ENCODE data around the gene GXYLT2. TPM values are rescaled to one million over a fixed set of nuclear protein-coding genes. Genes with fewer than 3 reads are reported as not detected.

Gene GXYLT2
- total and polyA plus RNA-seq, 2 of the 13 experiments (the other 11 are each of a cell fraction or from before 2014, with no cell fraction given) = 4.3 to 6.9 TPM

DNA sequence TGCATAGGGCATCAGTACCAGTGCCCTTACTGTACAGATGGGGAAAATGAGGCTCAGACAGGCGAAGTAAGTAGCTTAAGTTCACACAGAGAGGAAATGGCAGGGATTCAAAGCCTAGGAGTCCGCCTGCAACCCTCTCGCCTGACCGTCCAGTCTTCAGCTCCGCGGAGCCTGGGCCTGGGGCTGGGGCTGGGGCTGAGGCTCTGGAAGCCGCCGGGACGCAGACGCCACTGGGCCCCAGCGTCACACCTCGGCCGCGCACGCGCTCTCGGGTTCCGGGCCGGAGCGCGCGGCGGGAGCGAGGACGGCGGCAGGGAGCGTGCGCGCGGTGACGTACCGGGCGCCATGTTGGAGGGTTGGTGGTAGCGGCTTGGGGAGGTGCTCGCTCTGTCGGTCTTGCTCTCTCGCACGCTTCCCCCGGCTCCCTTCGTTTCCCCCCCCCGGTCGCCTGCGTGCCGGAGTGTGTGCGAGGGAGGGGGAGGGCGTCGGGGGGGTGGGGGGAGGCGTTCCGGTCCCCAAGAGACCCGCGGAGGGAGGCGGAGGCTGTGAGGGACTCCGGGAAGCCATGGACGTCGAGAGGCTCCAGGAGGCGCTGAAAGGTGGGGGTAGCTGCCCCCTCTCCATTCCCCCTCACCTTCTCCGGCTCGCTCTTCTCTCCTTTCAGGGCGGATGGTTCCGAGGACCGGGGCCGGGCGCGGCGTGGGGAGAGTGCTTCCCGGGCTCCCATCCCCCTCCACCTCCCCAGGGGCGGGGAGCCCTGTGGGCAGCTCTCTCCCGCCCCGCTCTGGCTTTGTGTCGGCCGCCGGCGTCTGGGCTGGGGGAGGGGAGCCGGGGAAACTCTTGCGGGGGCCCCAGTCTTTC, 108.9 kb downstream of the GXYLT2 start, which contains the start of gene PPP4R2 (continued):
- no peak for TF ChIP-seq ZNF83 (CRISPR knock-in tag; IDR thresholded peaks at IDR 0.05; ENCODE audit: borderline replicate concordance)
- TF ChIP-seq ZNF292 (CRISPR knock-in tag; IDR thresholded peaks at IDR 0.05; ENCODE audit: borderline replicate concordance, low read depth) = peak; percentile 49
- no peak for TF ChIP-seq ZBTB1 (CRISPR knock-in tag; IDR thresholded peaks at IDR 0.05; ENCODE audit: borderline replicate concordance)
- peak; percentile 89 for TF ChIP-seq GLI4 (CRISPR knock-in tag; IDR thresholded peaks at IDR 0.05; ENCODE audit: borderline replicate concordance)
- TF ChIP-seq KDM5A (IDR thresholded peaks at IDR 0.05; ENCODE audit: borderline replicate concordance, low read length) = 0 out of 2 replicates have a peak, but pooled peaks have one; percentile 31
- peak; percentile 41; the same call in 1 of the 2 replicates for TF ChIP-seq NFKBIZ (CRISPR knock-in tag; IDR thresholded peaks at IDR 0.05)
- no peak for TF ChIP-seq ATM (IDR thresholded peaks at IDR 0.05; ENCODE audit: borderline replicate concordance)
- no peak for TF ChIP-seq RBM22 (optimal IDR thresholded peaks at IDR 0.05; ENCODE audit: low read length)
- peak; percentile 70 for TF ChIP-seq ZSCAN25 (CRISPR knock-in tag; IDR thresholded peaks at IDR 0.05)
- TF ChIP-seq KAT7 (CRISPR knock-in tag; IDR thresholded peaks at IDR 0.05; ENCODE audit: borderline replicate concordance) = peak; percentile 70; the same call in 1 of the 2 replicates
- TF ChIP-seq, protein P1, sequence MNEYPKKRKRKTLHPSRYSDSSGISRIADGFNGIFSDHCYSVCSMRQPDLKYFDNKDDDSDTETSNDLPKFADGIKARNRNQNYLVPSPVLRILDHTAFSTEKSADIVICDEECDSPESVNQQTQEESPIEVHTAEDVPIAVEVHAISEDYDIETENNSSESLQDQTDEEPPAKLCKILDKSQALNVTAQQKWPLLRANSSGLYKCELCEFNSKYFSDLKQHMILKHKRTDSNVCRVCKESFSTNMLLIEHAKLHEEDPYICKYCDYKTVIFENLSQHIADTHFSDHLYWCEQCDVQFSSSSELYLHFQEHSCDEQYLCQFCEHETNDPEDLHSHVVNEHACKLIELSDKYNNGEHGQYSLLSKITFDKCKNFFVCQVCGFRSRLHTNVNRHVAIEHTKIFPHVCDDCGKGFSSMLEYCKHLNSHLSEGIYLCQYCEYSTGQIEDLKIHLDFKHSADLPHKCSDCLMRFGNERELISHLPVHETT (CRISPR knock-in tag; conservative IDR thresholded peaks at IDR 0.05) = 0 out of 2 replicates have a peak, but pooled peaks have one; percentile 60
- peak; percentile 82 for TF ChIP-seq HNRNPK (IDR thresholded peaks at IDR 0.05; ENCODE audit: low read depth, low read length, poor library complexity, severe bottlenecking)
- TF ChIP-seq, protein P2, sequence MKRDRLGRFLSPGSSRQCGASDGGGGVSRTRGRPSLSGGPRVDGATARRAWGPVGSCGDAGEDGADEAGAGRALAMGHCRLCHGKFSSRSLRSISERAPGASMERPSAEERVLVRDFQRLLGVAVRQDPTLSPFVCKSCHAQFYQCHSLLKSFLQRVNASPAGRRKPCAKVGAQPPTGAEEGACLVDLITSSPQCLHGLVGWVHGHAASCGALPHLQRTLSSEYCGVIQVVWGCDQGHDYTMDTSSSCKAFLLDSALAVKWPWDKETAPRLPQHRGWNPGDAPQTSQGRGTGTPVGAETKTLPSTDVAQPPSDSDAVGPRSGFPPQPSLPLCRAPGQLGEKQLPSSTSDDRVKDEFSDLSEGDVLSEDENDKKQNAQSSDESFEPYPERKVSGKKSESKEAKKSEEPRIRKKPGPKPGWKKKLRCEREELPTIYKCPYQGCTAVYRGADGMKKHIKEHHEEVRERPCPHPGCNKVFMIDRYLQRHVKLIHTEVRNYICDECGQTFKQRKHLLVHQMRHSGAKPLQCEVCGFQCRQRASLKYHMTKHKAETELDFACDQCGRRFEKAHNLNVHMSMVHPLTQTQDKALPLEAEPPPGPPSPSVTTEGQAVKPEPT (CRISPR knock-in tag; IDR thresholded peaks at IDR 0.05; ENCODE audit: low read depth) = no peak
- TF ChIP-seq ERF (CRISPR knock-in tag; IDR thresholded peaks at IDR 0.05) = peak; percentile 79
- TF ChIP-seq FOXA1 (IDR thresholded peaks at IDR 0.05) = no peak
- TF ChIP-seq FOXA1 (CRISPR knock-in tag; IDR thresholded peaks at IDR 0.05) = 0 out of 2 replicates have a peak, but pooled peaks have one; percentile 17
- TF ChIP-seq FLYWCH1 (CRISPR knock-in tag; IDR thresholded peaks at IDR 0.05) = 0 out of 2 replicates have a peak, but pooled peaks have one; percentile 46
- TF ChIP-seq, protein P3, sequence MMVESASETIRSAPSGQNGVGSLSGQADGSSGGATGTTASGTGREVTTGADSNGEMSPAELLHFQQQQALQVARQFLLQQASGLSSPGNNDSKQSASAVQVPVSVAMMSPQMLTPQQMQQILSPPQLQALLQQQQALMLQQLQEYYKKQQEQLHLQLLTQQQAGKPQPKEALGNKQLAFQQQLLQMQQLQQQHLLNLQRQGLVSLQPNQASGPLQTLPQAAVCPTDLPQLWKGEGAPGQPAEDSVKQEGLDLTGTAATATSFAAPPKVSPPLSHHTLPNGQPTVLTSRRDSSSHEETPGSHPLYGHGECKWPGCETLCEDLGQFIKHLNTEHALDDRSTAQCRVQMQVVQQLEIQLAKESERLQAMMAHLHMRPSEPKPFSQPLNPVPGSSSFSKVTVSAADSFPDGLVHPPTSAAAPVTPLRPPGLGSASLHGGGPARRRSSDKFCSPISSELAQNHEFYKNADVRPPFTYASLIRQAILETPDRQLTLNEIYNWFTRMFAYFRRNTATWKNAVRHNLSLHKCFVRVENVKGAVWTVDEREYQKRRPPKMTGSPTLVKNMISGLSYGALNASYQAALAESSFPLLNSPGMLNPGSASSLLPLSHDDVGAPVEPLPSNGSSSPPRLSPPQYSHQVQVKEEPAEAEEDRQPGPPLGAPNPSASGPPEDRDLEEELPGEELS (CRISPR knock-in tag; IDR thresholded peaks at IDR 0.05) = peak; percentile 58; the same call in 1 of the 2 replicates
- TF ChIP-seq, protein P4, sequence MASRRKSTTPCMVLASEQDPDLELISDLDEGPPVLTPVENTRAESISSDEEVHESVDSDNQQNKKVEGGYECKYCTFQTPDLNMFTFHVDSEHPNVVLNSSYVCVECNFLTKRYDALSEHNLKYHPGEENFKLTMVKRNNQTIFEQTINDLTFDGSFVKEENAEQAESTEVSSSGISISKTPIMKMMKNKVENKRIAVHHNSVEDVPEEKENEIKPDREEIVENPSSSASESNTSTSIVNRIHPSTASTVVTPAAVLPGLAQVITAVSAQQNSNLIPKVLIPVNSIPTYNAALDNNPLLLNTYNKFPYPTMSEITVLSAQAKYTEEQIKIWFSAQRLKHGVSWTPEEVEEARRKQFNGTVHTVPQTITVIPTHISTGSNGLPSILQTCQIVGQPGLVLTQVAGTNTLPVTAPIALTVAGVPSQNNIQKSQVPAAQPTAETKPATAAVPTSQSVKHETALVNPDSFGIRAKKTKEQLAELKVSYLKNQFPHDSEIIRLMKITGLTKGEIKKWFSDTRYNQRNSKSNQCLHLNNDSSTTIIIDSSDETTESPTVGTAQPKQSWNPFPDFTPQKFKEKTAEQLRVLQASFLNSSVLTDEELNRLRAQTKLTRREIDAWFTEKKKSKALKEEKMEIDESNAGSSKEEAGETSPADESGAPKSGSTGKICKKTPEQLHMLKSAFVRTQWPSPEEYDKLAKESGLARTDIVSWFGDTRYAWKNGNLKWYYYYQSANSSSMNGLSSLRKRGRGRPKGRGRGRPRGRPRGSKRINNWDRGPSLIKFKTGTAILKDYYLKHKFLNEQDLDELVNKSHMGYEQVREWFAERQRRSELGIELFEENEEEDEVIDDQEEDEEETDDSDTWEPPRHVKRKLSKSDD (CRISPR knock-in tag; IDR thresholded peaks at IDR 0.05; ENCODE audit: low read depth) = peak; percentile 89
- TF ChIP-seq ZNF749 (CRISPR knock-in tag; IDR thresholded peaks at IDR 0.05; ENCODE audit: borderline replicate concordance) = no peak
- no peak for TF ChIP-seq SNAI1 (CRISPR knock-in tag; IDR thresholded peaks at IDR 0.05; ENCODE audit: borderline replicate concordance)

Data from HepG2 (cell line).